Ovary (tissue), 9 donors: ENCODE results near the gene FAM20C. TPM values are rescaled to one million over a fixed set of nuclear protein-coding genes. Genes with fewer than 3 reads are reported as not detected.

Source experiments
- DNase-seq, 5 donors: peaks; one replicate each; pipeline ENCODE4 v3.0.0-alpha.2; 2019 to 2020
- H3K27ac ChIP-seq, 2 donors: fragments of 200-600 bp; one replicate each; pipeline versions ENCODE4 v1.5.1 to v1.8.0; 2019 to 2022
- H3K27me3 ChIP-seq: fragments of 200-600 bp; one replicate; pipeline ENCODE4 v1.8.0; 2022
- H3K36me3 ChIP-seq: fragments of 200-600 bp; sonication (generic); one replicate; pipeline ENCODE4 v1.5.1; 2019
- H3K4me1 ChIP-seq: one replicate; pipeline ENCODE4 v1.8.1; 2013; ENCODE audit warnings: mild to moderate bottlenecking, moderate library complexity; ENCODE audit not compliant: insufficient read depth
- H3K4me3 ChIP-seq: fragments of 200-600 bp; sonication (generic); one replicate; pipeline ENCODE4 v1.5.1; 2017
- H3K9me3 ChIP-seq, 2 donors: fragments of 200-600 bp in 1 of 2; sonication (generic) in 1 of 2; one replicate each; pipeline versions ENCODE4 v1.5.1 to v1.8.1; 2013 to 2019; ENCODE audit warnings: mild to moderate bottlenecking in 1 of 2, moderate library complexity in 1 of 2
- EP300 ChIP-seq: sonication (generic); formaldehyde crosslinking; IDR thresholded peaks from one replicate; pipeline ENCODE4 v1.6.1; 2017; ENCODE audit warnings: antibody characterized with exemption
- POLR2A ChIP-seq: fragments of 450-650 bp; IDR thresholded peaks from one replicate; pipeline ENCODE4 v1.6.1; 2017; ENCODE audit warnings: antibody characterized with exemption, mild to moderate bottlenecking, moderate library complexity
- WGBS, 3 donors: extraction: QIAGEN DNeasy Blood & Tissue Kit in 1 of 3; methylation state at CpG; one replicate each; pipeline versions ENCODE4 v1.1.5 to v1.1.7; 2013 to 2017; 5-methylcytosine and 5-hydroxymethylcytosine counted together
- intact Hi-C, 4 donors: fragments of 100-400 bp; cut with DNase I; formaldehyde crosslinking; loops; one replicate each; pipeline versions ENCODE4 v1.11.0 to v1.15.1; 2022 to 2023
- polyA plus RNA-seq, 2 donors: library from polyadenylated mRNA; stranded (reverse); fragments of 200-250 nt in 1 of 2; fragments of 350-450 nt in 1 of 2; fragmentation: Illumina TruSeq in 1 of 2; extraction: RNeasy Lipid Tissue Mini Kit (QIAGEN cat#74804) in 1 of 2; gene quantifications; one replicate each; pipeline ENCODE4 v1.2.3, GENCODE V29; 2013 to 2014
- total RNA-seq, 7 donors: library from RNA; depleted of rRNA in 2 of 7; stranded (reverse); fragments of >200 nt in 2 of 7; fragmentation: NEBNext Ultra II Directional in 3 of 7; extraction: Animal tissue kit (Norgen Biotek cat#: 25700) in 3 of 7; gene quantifications; one replicate each; pipeline versions ENCODE4 v1.1.0 to v1.2.4, GENCODE V29; 2016 to 2023
- TF ChIP-seq, protein P1 (sequence below), 3 donors: fragments of 450-650 bp in 2 of 3; fragments of 200-600 bp in 1 of 3; IDR thresholded peaks; one replicate each; pipeline versions ENCODE4 v1.5.1 to v1.8.0; 2016 to 2022; ENCODE audit warnings: antibody characterized with exemption in 3 of 3, mild to moderate bottlenecking in 1 of 3
- donor health status: DM: no; HTN: no; CAD: no; lungs with moderate emphysema.
- donor health status: DM: no; HTN: no; CAD: no.
- donor health status: Bipolar disorder and iron deficiency.
- donor health status: DM: yes; HTN: yes; CAD: no.
- donor health status: DM: no; HTN: no; CAD: no.
- donor health status: DM: yes; HTN: yes; CAD: no.

The FAM20C gene
- total and polyA plus RNA-seq, 9 donors, result 6.2 to 80.4 (median 33.5) TPM

GRCh38 chr7:183496-184292 is 8.7 kb upstream of the FAM20C start:
- Histone ChIP-seq H3K4me1 (peaks cover 2% of the 10 kb centered on the region), H3K4me3 (no peak overlapping the region), H3K27me3 (no peaks in the 10 kb centered on the region), H3K36me3 (no peaks in the 10 kb centered on the region), H3K9me3 (no peaks in the 10 kb centered on the region), H3K27ac (no peak overlapping the region)
- DNase-seq, result no peak
- WGBS, 3 donors, result 79 to 81% (median 80%) methylated on average over 30 of the region's 30 CpGs
- TF ChIP-seq EP300 (no peak), POLR2A (no peak)
- TF ChIP-seq, protein P1, sequence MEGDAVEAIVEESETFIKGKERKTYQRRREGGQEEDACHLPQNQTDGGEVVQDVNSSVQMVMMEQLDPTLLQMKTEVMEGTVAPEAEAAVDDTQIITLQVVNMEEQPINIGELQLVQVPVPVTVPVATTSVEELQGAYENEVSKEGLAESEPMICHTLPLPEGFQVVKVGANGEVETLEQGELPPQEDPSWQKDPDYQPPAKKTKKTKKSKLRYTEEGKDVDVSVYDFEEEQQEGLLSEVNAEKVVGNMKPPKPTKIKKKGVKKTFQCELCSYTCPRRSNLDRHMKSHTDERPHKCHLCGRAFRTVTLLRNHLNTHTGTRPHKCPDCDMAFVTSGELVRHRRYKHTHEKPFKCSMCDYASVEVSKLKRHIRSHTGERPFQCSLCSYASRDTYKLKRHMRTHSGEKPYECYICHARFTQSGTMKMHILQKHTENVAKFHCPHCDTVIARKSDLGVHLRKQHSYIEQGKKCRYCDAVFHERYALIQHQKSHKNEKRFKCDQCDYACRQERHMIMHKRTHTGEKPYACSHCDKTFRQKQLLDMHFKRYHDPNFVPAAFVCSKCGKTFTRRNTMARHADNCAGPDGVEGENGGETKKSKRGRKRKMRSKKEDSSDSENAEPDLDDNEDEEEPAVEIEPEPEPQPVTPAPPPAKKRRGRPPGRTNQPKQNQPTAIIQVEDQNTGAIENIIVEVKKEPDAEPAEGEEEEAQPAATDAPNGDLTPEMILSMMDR (IDR thresholded peaks at IDR 0.05), result no peak
- intact Hi-C loops, result no loop called here

DNA sequence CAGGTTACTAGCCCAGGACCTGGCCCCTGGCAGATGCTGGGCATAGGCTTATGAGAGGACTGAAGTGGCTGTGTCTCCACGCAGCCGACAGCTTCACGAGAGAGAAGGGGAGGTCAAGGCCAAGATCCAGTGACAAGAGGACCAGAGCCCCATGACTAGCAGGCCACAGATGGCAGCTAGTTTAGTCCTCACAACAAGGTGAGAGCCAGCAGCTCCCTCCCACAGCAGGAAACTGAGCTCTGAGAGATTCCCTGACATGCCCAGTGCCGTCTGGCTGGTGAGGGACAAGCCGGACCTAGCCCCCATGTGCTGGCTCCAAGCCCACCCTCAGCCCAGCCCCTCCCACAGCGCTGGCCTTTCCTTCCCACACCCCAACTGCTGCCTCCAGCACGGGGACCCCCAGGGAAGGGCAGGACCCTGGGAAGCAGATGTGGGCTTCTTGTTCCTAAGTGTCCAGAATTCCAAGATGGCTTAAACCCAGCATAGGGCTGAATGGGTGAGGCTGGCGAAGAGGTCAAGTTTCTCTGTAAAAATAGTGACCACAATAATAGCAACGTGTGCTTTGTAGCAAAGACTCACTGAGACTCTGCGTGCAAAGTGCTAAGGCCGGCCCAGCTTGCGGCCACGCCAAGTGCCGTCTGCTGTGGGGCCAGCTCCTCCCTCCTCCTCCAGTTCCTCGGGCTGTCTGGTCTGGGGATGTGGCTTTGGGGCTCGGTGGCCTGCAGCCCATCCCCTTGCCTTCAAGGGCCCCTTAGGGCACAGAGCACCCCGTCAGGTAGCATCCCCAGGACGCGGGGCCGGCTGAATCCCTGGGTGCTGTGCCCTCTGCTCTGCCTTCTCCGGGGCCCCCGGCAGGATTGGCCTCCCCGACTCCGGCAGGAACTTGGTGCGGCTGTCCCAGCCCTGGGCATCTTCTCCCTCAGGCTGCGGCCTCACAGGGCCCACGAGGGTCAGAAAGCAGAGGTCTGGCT is 7.8 kb upstream of the FAM20C start:
- WGBS, 3 donors, result 20 to 28% (median 27%) methylated on average over 26 to 27 of the region's 27 CpGs
- intact Hi-C loops, result no loop called here

DNA sequence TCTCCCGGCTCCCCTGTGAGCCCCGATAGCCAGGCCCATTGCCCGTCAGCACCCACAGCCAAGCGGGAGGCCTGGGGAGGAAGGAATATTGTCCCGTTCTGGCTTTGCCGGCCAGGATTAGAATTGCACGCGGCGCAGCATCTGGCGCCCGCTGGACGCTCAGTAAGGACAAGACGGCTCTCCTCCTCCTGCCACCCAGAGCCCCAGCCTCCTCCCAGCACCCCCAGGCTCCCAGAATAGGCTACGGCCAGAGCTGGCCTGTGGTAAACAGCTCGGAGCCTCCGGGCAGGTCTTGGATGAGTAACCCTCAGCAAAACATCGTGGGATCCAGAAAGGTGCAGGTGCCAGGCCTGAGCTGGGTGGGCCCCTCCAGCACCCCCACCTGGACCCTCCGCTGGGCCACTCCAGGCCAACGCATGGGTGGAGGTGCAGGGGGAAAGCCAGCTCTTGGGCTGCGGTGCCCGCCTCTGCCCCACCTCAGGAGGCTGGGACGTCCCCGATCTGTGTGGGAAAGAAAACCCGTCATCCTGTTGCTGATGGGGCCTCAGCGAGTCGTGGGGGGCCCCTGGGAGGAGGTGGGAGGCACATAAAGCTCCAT is 5.8 kb upstream of the FAM20C start:
- H3K9me3 ChIP-seq, result no peaks in the 10 kb centered on the region
- TF ChIP-seq POLR2A (no peak), EP300 (no peak)
- TF ChIP-seq, protein P1 (IDR thresholded peaks at IDR 0.05), result no peak
- no peaks in the 10 kb centered on the region for H3K36me3 ChIP-seq
- H3K27ac ChIP-seq, result no peak overlapping the region
- peaks cover 4% of the 10 kb centered on the region for H3K4me1 ChIP-seq
- intact Hi-C loops, result no loop called here
- H3K27me3 ChIP-seq, result no peaks in the 10 kb centered on the region
- H3K4me3 ChIP-seq, result no peak overlapping the region
- WGBS, 3 donors, result 82 to 87% (median 85%) methylated on average over 26 of the region's 26 CpGs
- no peak for DNase-seq

More for the DNA sequence above, 7.8 kb upstream of the FAM20C start:
- DNase-seq, result peak in 4 of 5 donors; percentile 48 to 70 (median 52)
- no peaks in the 10 kb centered on the region for H3K36me3 ChIP-seq
- H3K27ac ChIP-seq, result peak overlapping the region in 1 of 2 donors; percentile 28
- no peak for TF ChIP-seq POLR2A
- TF ChIP-seq, protein P1 (IDR thresholded peaks at IDR 0.05), result no peak
- TF ChIP-seq EP300, result no peak
- H3K27me3 ChIP-seq, result no peaks in the 10 kb centered on the region
- H3K9me3 ChIP-seq, result no peaks in the 10 kb centered on the region
- H3K4me1 ChIP-seq, result peaks cover 2% of the 10 kb centered on the region
- H3K4me3 ChIP-seq, result no peak overlapping the region

DNA sequence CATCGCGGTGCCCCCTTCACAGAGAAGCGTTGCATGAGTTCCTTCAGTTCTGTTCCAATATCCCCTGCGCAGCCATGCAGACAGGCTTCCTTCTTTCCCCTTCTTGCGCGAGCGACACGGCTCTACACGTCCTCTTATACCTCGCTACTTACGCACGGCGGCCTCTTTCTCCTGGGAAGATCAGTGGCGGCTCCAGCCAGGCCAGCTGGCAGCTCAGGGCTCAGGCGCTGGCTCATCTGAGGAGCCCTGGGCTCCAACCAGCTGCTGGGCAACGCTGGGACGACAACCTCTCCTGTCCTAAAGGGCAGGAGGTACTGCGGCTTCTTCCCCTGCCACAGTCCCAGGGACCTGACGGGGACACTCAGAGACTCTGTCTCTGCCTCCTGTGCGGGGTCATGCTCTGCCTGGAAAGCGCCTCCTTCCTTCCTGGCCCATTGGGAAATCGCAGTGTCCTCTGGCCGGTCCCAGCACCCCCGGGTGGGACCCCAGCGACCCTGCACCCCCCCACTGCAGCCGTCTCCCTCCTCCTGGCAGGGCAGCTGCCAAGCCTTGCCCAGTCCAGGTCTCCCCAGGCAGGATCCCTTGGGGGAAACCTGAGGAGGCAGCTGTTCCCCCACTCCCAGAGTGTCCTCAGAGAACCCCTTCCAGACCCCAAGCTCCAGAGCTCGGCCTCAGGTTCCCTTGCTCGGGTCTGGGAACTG is 5.0 kb upstream of the FAM20C start:
- Histone ChIP-seq H3K36me3 (no peaks in the 10 kb centered on the region), H3K27ac (no peak overlapping the region), H3K4me3 (no peak overlapping the region), H3K9me3 (no peaks in the 10 kb centered on the region), H3K4me1 (peaks cover 5% of the 10 kb centered on the region), H3K27me3 (no peaks in the 10 kb centered on the region)
- intact Hi-C loops, result no loop called here
- no peak for DNase-seq
- TF ChIP-seq, protein P1 (IDR thresholded peaks at IDR 0.05), result no peak
- TF ChIP-seq POLR2A, result no peak
- TF ChIP-seq EP300, result no peak
- WGBS, 3 donors, result 85 to 87% (median 87%) methylated on average over 28 of the region's 28 CpGs
